Esophagus muscularis mucosa (tissue), 4 donors: ENCODE measurements around the gene SV2C. TPM values are rescaled to one million over a fixed set of nuclear protein-coding genes. Genes with fewer than 3 reads are reported as not detected.
A peak's percentile ranks its signal among the peaks of the same experiment; 100 is the strongest.
"Not testable (repeated sequence)": the region's sequence is repeated elsewhere in the genome, so short reads cannot be mapped to it uniquely, and the experiment has no call there.

Experiments used
- DNase-seq: peaks from one replicate; pipeline ENCODE4 v3.0.0-alpha.2; 2017; ENCODE audit errors: extremely low spot score
- H3K27ac ChIP-seq, 4 donors: fragments of 200-600 bp; sonication (generic); replicated peaks in 1 of 4; 1 replicate in 3 of 4; 2 replicates in 1 of 4; pipeline ENCODE4 v1.5.1; 2016 to 2019; ENCODE audit warnings: mild to moderate bottlenecking in 1 of 4
- H3K27me3 ChIP-seq, 4 donors: fragments of 200-600 bp; sonication (generic); one replicate each; pipeline versions ENCODE4 v1.5.1 to v1.6.0; 2016 to 2019
- H3K36me3 ChIP-seq, 4 donors: fragments of 200-600 bp; sonication (generic); one replicate each; pipeline ENCODE4 v1.5.1; 2016 to 2019
- H3K4me1 ChIP-seq, 4 donors: fragments of 200-600 bp; sonication (generic); one replicate each; pipeline ENCODE4 v1.5.1; 2016 to 2019
- H3K4me3 ChIP-seq, 4 donors: fragments of 200-600 bp; sonication (generic); 1 replicate in 2 of 4; 2 replicates in 2 of 4; pipeline ENCODE4 v1.5.1; 2016 to 2019; ENCODE audit warnings: mild to moderate bottlenecking in 4 of 4, moderate library complexity in 1 of 4
- H3K9me3 ChIP-seq, 4 donors: fragments of 200-600 bp; sonication (generic); 1 replicate in 3 of 4; 2 replicates in 1 of 4; pipeline ENCODE4 v1.5.1; 2016 to 2019
- EP300 ChIP-seq: sonication (generic); formaldehyde crosslinking; IDR thresholded peaks from one replicate; pipeline ENCODE4 v1.6.1; 2017; ENCODE audit warnings: antibody characterized with exemption
- POLR2A ChIP-seq: fragments of 450-650 bp; IDR thresholded peaks from one replicate; pipeline ENCODE4 v1.6.1; 2017; ENCODE audit warnings: antibody characterized with exemption, moderate library complexity, mild to moderate bottlenecking, low read depth
- POLR2AphosphoS5 ChIP-seq, 2 donors: sonication (generic); formaldehyde crosslinking; IDR thresholded peaks; one replicate each; pipeline ENCODE4 v1.6.1; 2017; ENCODE audit warnings: antibody characterized with exemption in 2 of 2
- WGBS: methylation state at CpG from one replicate; pipeline ENCODE4 v1.1.5; 2018; 5-methylcytosine and 5-hydroxymethylcytosine counted together
- intact Hi-C: fragments of 100-400 bp; cut with DNase I; formaldehyde crosslinking; loops from one replicate; pipeline ENCODE4 v1.15.1; 2023
- total RNA-seq, 4 donors: library from RNA; depleted of rRNA; stranded (reverse); fragments of >200 nt; gene quantifications; one replicate each; pipeline versions ENCODE4 v1.1.0 to v1.2.1, GENCODE V29; 2016
- TF ChIP-seq, protein P1 (sequence below), 3 experiments: fragments of 200-600 bp in 2 of 3; fragments of 450-650 bp in 1 of 3; sonication (generic) in 2 of 3; IDR thresholded peaks; one replicate each; pipeline ENCODE4 v1.5.1; 2017 to 2019; ENCODE audit warnings: antibody characterized with exemption in 3 of 3, mild to moderate bottlenecking in 2 of 3, moderate library complexity in 1 of 3

Gene SV2C
- total RNA-seq, 4 donors from 2014 or later: 0.23 to 0.99 (median 0.47) TPM

DNA sequence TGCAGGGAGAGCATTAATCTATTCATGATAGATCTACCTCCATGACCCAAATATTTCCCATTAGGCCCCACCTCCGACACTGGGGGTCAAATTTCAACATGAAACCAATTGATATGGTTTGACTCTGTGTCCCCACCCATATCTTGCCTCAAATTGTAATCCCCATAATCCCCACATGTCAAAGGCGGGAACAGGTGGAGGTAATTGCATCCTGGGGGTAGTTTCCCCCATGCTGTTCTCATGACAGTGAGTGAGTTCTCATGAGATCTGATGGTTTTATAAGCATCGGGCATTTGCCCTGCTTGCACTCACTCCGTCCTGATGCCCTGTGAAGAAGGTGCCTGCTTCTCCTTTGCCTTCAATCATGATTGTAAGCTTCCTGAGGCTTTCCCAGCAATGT, 153.5 kb downstream of the SV2C start:
- 89% methylated on average over 4 of the region's 4 CpGs for WGBS
- peak; percentile 62 for DNase-seq
- Histone ChIP-seq H3K27me3 (peaks cover 0 to 12% (median 0%) of the 10 kb centered on the region in 4 donors), H3K36me3 (no peaks in the 10 kb centered on the region), H3K27ac (no peak overlapping the region), H3K4me1 (no peaks in the 10 kb centered on the region), H3K4me3 (no peak overlapping the region), H3K9me3 (peaks cover 0 to 4% (median 0%) of the 10 kb centered on the region in 4 donors)
- TF ChIP-seq, protein P1, sequence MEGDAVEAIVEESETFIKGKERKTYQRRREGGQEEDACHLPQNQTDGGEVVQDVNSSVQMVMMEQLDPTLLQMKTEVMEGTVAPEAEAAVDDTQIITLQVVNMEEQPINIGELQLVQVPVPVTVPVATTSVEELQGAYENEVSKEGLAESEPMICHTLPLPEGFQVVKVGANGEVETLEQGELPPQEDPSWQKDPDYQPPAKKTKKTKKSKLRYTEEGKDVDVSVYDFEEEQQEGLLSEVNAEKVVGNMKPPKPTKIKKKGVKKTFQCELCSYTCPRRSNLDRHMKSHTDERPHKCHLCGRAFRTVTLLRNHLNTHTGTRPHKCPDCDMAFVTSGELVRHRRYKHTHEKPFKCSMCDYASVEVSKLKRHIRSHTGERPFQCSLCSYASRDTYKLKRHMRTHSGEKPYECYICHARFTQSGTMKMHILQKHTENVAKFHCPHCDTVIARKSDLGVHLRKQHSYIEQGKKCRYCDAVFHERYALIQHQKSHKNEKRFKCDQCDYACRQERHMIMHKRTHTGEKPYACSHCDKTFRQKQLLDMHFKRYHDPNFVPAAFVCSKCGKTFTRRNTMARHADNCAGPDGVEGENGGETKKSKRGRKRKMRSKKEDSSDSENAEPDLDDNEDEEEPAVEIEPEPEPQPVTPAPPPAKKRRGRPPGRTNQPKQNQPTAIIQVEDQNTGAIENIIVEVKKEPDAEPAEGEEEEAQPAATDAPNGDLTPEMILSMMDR (IDR thresholded peaks at IDR 0.05): no peak
- TF ChIP-seq POLR2AphosphoS5 (IDR thresholded peaks at IDR 0.05) (no peak), EP300 (no peak), POLR2A (no peak)
- intact Hi-C loops: no loop called here

DNA sequence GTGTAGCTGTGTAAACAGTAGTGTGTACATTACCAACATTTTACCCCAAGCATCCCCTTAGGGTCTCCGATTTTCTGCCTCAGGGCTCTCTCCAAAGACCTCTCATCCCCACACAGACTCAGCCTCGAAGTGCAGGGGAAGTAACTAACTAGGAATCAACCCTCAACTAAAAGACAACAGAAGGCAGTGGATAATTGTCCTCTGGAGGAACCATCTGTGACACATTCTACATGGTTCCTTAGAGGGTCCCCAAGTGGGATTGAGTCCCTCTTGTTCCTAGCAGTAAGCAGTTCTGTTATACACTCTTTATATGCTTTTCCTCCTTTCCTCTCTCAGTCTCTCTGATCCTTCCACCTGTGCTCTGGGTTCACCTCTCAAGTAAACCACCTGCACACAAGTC, 157.2 kb downstream of the SV2C start:
- WGBS: 68% methylated on average over 2 of the region's 2 CpGs
- intact Hi-C loops: no loop called here
- peaks cover 0 to 12% (median 0%) of the 10 kb centered on the region in 4 donors for H3K27me3 ChIP-seq

DNA sequence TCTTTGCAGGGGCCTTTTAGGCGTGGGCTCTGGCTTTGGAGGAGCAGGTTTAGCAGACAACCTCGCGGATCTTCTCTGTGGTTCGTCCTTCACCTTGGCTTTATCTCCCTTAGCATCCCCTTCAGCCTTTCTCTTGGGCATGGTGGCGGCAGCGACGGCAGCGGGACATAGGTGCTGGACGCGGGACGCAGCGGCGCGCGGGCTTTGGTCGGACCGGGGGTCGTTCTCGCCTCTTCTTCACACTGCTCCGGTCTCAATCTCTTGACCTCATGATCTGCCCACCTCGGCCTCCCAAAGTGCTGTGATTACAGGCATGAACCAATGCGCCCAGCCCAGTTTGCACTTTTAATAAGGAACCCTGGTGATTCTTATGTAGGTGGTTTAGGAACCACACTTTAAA, 159.0 kb downstream of the SV2C start:
- H3K9me3 ChIP-seq, DNase-seq, intact Hi-C loops, H3K4me3 ChIP-seq, H3K4me1 ChIP-seq, H3K27ac ChIP-seq, H3K36me3 ChIP-seq: not testable (repeated sequence)
- WGBS: 90% methylated on average over 13 of the region's 22 CpGs
- H3K27me3 ChIP-seq: peaks cover 0 to 12% (median 0%) of the 10 kb centered on the region in 4 donors

More for the DNA sequence above, 157.2 kb downstream of the SV2C start:
- Histone ChIP-seq H3K36me3 (no peaks in the 10 kb centered on the region), H3K4me1 (no peaks in the 10 kb centered on the region), H3K27ac (no peak overlapping the region), H3K4me3 (no peak overlapping the region), H3K9me3 (peaks cover 0 to 4% (median 0%) of the 10 kb centered on the region in 4 donors)
- TF ChIP-seq POLR2AphosphoS5 (IDR thresholded peaks at IDR 0.05) (no peak), POLR2A (no peak), EP300 (no peak)
- TF ChIP-seq, protein P1 (IDR thresholded peaks at IDR 0.05): no peak
- DNase-seq: peak; percentile 77

DNA sequence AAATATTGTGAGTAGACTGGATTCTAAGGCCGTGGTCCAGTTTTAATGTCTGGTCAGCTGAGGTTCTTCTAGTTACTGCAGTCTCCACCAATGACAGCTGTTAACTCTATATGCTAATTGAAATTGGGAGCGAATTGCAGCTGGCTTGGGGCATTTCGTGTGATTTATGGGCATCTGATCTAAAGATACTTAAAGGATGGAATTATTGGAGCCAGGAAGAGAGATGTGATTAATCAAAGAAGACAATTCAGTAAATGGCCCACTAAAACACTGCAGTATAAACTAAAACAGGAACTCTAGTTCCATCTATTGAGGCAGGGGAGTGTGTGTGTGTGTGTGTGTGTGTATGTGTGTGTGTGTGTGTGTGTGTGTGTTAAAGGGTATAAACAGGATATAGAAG, 162.4 kb downstream of the SV2C start:
- peaks cover 0 to 4% (median 0%) of the 10 kb centered on the region in 4 donors for H3K27me3 ChIP-seq
- 60% methylated on average over 3 of the region's 3 CpGs for WGBS
- no peak for DNase-seq
- intact Hi-C loops: no loop called here
- H3K4me3 ChIP-seq: no peak overlapping the region
- no peaks in the 10 kb centered on the region for H3K36me3 ChIP-seq
- TF ChIP-seq, protein P1 (IDR thresholded peaks at IDR 0.05): no peak
- TF ChIP-seq POLR2AphosphoS5 (IDR thresholded peaks at IDR 0.05): no peak
- no peak for TF ChIP-seq EP300
- TF ChIP-seq POLR2A: no peak
- H3K27ac ChIP-seq: no peak overlapping the region
- H3K9me3 ChIP-seq: no peaks in the 10 kb centered on the region
- H3K4me1 ChIP-seq: no peaks in the 10 kb centered on the region

DNA sequence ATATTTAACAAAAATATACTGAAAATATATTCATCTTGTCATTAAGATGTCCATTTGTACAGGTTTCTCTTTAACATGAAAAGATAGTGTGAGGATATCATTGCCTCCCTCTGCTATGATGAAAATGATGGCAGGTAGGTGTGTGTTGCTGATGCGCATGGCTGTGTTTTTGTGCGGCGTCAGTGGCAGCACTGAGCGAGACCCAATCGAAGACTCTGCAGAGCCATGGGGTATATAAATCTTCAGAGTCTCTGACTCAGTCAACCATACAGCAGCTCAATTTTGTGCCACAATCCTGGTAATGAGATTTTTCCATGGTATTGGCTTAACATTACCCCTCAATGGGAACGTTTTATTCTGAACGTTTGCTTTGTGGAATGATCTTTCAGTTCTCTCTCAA, 166.4 kb downstream of the SV2C start:
- Histone ChIP-seq H3K9me3 (no peaks in the 10 kb centered on the region), H3K36me3 (no peaks in the 10 kb centered on the region), H3K4me1 (no peaks in the 10 kb centered on the region), H3K4me3 (no peak overlapping the region), H3K27ac (no peak overlapping the region), H3K27me3 (peaks cover 0 to 6% (median 0%) of the 10 kb centered on the region in 4 donors)
- TF ChIP-seq, protein P1 (IDR thresholded peaks at IDR 0.05): no peak
- TF ChIP-seq EP300 (no peak), POLR2A (no peak), POLR2AphosphoS5 (IDR thresholded peaks at IDR 0.05) (no peak)
- 90% methylated on average over 7 of the region's 7 CpGs for WGBS
- intact Hi-C loops: no loop called here
- no peak for DNase-seq
